Activated CD8-positive, alpha-beta memory T cell treated with anti-CD3 and anti-CD28 coated beads, Interleukin-2, amount 50 U/mL, for 24 hours (primary cell): ENCODE data around the gene TRMT44.
A peak's percentile ranks its signal among the peaks of the same experiment; 100 is the strongest.
"Not testable (repeated sequence)": the region's sequence is repeated elsewhere in the genome, so short reads cannot be mapped to it uniquely, and the experiment has no call there.

Experiments used
- DNase-seq: peaks from one replicate; pipeline ENCODE4 v3.0.0-alpha.2; 2020; ENCODE audit errors: extremely low read depth

The TRMT44 gene

DNA sequence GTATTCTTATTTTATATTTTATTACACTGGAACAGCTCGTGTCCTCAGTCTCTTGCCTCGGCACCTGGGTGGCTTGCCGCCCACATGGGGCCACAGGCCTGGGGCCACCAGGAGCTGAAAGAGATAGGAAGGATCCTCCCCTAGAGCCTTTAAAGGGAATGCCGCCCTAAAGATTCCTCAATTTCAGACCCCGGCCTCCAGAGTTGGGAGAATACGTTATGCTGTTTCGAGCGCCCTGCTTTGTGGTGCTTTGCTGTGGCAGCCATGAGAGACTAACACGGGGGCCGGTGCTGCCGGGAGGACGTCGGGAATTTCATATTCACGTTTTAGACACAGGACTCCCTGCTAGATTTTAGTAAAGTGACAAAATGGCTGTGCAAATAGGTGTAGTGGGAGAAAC, 33.3 kb upstream of the TRMT44 start:
- no peak for DNase-seq

GRCh38 chr4:8407756-8408155, 32.8 kb upstream of the TRMT44 start:
- DNase-seq: no peak

DNA sequence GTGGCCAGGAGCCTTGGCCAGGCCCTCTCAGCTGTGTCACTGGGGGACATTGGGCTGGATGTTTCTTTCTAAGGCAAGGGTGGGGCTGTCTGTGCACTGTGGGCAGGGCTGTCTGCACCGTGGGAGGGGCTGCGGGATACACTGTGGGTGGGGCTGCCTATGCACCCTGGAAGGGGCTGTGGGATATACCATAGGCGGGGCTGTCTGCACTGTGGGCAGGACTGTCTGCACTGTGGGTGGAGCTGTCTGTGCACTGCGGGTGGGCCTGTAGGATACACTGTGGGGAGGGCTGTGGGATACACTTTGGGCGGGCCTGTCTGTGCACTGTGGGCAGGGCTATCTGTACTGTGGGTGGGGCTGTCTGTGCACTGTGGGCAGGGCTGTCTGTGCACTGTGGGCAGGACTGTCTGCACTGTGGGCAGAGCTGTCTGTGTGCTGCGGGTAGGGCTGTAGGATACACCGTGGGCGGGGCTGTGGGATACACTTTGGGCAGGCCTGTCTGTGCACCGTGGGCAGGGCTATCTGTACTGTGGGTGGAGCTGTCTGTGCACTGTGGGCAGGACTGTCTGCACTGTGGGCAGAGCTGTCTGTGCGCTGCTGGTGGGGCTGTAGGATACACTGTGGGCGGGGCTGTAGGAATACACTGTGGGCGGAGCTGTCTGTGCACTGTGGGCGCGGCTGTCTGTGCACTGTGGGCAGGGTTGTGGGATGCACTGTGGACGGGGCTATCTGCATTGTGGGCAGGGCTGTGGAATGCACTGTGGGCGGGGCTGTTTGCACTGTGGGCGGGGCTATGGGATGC, 31.1 kb upstream of the TRMT44 start:
- no peak for DNase-seq

DNA sequence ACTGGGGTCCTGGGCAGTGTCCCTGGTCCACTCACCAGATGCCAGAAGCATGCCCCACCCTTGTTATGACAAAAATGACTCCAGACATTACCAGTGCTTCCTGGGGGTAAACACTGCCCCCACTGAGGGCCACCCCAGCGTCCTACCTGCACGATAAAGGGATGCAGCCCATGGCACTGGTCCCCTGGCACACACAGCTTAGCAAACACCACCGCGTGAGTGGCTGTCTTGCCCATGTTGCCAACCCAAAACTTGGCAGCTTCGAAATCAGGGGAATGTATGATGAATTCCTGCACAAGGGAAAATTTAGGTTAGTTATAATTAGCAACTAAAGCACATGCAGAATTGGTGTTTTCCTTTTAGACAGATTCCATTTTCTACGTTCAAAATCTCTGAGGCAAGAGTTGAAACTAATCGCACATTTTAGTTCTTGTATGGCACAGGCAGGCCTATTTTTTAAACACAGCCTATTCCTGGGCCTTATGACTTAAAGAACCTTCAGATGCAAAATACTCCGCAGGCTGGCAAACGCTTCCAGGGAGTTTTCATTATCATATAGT, 30.4 kb upstream of the TRMT44 start:
- DNase-seq: no peak

DNA sequence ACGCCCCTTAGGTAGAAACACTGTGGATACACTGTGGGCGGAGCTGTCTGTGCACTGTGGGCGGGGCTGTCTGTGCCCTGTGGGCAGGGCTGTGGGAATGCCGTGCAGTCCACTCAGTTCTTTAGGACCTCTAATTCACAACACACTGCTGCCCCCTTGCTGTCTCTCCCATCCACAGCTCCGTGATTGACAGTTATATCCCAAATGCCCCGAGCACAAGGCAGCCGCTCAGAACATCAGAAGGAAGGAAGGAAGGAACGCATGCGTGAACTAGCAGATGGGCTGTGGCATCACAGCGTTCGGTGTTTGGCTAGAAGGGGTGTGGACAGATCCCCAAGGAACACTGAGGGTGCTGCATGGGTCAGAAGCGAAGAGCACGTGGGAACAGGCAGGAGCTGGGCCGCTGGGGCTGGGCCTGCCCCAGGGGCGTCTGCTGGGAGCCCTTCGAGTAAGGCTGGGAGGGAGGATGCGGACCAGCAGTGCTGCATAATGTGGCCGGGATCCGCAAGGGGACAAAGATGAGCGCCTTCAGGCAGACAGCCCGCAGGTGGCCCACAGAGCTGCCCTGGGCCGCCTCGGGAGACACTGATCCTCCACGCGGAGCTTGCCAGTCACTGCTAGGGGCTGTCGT, 29.8 kb upstream of the TRMT44 start:
- DNase-seq: no peak

DNA sequence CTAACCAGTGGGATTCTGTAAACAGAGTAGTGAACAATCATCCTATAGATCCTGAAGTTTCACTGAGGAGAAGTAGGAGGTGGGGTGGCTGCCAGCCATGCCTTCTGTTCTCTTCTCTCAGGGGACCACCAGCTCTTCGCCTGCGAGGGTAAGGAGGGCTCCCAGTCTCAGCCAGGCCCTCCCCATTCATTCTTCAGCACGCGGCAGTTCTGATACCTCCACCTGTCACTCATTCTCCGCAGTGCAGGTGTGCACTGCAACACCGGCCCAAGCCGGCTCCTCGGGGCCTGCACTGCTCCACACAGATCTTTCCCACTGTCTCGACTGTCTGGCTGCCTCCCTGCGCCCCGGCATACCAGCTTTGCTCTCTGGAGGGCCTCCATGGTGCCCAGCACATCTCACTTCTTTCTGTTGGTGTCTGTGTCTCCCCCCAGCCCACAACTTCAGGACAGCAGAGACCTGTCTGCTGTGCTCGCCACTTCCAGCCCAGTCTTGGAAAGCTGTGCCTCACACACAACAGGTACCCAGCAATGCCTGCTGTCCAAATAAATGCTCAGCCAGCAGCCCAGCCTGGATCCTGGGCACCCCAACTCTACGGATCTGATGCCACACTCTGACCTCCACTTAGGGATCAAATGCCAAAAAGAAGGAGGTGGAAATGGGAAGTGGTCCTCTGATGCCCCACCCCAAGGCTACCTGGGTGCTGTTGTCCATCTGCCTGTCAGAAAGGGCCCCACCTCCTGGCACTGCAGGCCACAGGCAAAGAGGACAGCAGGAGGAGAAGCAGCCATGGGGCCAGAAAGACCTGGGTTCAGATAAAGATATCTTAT, 29.0 kb upstream of the TRMT44 start:
- DNase-seq: no peak

DNA sequence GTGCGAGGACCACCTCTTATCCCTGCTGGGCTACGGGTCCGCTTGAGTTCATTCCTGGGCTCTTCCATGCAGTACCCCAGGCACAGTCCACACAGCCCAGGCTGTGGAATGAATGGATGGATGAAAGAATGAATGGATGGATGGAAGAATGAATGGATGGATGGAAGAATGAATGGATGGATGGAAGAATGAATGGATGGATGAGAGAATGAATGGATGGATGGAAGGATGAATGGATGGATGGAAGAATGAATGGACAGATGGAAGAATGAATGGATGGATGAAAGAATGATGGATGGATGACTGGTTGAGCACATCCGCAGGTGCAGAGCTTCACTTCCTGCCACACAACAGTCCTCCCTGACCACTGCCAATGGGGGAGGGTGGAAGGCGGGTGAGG, 28.3 kb upstream of the TRMT44 start:
- DNase-seq: no peak

DNA sequence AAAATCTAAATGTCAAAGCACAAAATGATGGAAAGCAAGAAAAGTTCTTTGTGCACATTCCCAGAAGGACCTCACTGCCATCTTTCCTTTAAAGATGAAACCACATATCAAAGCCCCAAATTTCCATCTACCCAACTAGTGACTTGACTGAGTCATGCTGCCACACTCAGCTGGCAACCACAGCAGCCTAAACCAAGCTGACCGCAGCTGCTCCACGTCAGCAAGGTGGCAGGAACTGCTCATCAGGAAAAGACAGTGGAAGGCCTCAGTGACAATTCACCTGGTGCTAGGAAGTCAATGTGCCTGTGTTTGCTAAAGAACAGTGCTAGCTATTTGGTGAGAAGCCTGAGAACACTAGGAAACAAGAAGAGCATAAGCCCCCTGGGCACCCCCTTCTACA, 26.2 kb upstream of the TRMT44 start:
- no peak for DNase-seq

DNA sequence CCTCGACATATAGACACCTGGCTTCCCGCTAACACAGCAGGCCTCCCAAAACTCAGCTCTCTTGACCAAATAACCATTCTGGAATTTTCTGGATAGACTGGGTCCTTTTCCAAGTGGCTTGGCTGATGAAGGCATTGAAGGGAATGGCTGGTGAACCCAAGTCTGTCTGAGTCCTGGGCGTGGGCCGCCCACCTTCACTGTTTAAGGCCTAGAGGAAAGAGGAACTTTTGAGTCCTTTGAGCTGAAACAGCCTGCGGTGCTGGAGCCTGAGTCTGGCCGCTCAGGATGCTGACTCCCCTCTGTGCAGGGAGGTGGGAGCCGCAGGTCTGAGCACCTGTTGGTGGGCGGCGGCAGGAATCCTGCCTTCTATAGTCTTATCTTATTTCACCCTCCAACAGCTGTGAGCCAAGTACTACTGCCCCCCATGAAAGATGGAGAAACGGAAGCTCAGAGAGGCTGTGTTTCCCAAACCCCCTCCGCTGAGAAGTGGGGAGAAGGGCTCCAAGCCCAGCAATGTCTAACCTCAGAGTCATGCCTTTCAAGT, 23.4 kb upstream of the TRMT44 start:
- DNase-seq: no peak

DNA sequence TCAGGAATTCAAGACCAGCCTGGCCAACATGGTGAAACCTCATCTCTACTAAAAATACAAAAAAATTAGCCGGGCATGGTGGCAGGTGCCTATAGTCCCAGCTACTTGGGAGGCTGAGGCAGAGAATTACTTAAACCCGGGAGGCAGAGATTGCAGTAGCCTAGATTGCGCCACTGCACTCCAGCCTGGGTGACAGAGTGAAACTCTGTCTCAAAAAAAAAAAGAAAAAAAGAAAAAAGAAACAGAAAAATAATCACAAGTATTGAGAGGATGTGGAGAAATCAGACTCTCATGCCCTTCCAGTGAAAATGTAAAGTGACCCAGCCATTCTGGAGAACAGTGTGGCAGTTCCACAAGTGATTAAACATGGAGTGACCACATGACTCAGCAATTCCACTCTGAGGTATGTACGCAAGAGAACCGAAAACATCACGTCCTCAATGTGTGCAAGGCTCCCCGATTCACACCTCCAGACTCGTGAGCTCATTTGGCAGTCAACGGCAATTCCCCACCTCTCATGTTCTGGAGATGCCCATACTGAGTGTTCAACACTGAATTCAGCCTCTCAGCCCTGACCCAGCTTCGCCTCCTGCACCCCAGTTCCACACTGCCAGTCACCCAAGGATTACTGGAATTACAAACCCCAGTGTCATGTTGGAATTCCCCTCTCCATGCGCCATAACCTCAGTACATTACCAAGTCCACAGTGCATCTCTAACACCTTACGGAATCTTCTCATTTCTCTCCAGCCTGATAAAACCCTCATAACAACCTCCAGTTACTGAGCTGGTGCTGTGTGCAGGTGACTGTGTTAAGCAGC, 21.1 kb upstream of the TRMT44 start:
- peak; percentile 37 for DNase-seq

- DNase-seq: not testable (repeated sequence)
Measured at GRCh38 chr4:8420151-8420550, 20.4 kb upstream of the TRMT44 start.

DNA sequence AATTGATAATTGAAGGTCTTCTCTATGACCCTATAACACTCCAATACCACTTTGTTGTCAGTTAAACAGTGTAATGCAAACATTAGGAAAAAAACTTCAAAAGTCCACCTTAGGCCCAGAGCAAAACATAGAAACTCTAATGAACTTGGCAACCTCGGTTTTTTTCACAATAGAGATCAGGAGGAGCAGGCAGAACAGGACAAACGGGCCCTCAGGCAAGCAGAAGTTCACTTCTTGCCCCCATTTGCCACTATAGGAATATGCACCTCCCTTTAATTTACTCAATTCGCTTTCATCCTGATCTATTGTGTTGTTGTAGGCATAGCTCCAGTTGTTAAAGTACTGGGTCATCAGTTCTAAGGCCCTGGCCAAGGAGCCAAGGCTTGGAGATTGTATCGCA, 18.2 kb upstream of the TRMT44 start:
- no peak for DNase-seq

DNA sequence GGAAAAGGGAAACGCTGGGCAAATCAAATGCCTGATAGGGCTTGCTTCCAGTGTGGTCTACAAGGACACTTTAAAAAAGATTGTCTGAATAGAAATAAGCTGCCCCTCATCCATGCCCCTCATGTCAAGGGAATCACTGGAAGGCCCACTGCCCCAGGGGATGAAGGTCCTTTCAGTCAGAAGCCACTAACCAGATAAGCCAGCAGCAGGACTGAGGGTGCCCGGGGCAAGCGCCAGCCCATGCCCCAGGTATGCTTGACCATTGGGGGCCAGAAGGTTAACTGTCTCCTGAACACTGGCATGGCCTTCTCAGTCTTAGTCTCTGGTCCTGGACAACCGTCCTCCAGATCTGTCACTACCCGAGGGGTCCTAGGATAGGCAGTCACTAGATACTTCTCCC, 17.8 kb upstream of the TRMT44 start:
- DNase-seq: no peak

- DNase-seq: no peak
Measured at GRCh38 chr4:8427262-8427661, 13.3 kb upstream of the TRMT44 start.

- no peak for DNase-seq
Measured at GRCh38 chr4:8427761-8428287, 12.8 kb upstream of the TRMT44 start.

DNA sequence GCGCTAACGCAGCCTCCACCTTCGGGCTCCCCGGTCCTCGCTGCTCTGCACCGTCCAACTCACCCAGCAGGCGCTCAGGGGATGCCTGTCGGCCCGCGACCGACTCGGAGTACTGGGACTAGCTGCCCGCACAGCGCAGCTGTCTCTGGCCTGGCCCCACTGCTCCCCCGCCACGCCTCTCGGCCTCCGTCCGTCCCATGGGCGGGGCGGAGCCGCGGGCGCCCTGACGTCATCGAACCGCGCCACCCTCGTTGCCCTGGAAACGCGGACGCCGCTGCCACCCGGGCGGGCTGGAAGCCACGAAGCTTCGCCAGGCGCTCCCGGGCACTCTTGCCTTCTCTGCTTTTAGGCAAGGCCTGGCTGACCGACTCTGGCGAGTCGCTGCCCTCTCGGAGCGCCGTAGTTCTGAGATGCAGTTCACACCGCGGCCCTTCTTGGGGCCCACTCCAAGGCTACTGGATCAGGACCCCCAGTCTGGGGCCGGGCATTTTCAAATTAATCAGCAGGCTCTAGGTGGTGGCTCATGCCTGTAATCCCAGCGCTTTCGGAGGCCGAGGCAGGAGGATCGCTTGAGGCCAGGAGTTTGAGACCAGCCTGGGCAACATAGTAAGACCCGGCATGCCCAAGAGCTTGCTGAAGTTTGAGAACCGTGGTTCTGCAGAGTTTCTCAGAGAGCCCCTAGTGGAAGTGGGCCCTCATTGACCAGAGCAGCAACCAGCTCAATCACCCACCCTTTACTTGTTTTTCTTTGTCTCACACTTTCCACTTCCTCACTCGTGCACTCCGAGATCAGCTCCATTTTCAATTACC, 12.1 kb upstream of the TRMT44 start:
- DNase-seq: peak; percentile 72

DNA sequence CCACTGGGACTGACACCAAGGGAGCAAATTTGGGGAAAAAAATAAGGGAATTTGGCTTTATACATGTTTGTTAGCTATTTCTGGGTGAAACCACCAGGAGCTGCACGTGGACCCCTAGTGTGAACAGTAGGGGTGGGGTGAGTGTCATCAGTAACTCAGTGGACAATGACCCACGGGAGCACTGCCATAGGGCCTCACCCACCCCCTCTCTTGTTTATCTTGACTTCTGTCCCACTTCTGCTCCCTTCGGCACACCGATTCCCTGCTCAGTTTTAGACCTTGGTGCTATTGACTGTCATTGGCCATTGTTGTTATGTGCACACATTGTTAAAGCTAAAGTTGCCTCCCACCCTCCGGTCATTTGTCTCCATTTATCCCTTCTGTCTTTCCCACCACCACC, 9.0 kb upstream of the TRMT44 start:
- DNase-seq: no peak

DNA sequence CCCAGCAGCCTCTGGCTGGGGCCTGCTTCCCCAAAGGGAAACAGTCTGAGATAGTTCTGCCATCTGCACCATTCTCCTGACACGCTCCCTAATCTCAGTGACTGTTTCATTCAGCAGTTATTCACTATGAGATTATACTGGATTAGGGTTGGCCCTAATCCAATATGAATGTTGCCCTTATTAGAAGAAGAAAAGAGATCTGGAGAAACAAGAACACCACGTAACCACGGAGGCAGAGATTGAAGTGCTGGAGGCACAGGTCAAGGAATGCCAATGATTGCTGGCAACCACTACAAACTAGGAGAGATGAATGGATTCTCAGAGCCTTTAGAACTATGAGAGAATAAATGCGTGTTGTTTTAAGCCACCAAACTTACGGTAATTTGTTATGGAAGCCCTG, 7.4 kb upstream of the TRMT44 start:
- no peak for DNase-seq

DNA sequence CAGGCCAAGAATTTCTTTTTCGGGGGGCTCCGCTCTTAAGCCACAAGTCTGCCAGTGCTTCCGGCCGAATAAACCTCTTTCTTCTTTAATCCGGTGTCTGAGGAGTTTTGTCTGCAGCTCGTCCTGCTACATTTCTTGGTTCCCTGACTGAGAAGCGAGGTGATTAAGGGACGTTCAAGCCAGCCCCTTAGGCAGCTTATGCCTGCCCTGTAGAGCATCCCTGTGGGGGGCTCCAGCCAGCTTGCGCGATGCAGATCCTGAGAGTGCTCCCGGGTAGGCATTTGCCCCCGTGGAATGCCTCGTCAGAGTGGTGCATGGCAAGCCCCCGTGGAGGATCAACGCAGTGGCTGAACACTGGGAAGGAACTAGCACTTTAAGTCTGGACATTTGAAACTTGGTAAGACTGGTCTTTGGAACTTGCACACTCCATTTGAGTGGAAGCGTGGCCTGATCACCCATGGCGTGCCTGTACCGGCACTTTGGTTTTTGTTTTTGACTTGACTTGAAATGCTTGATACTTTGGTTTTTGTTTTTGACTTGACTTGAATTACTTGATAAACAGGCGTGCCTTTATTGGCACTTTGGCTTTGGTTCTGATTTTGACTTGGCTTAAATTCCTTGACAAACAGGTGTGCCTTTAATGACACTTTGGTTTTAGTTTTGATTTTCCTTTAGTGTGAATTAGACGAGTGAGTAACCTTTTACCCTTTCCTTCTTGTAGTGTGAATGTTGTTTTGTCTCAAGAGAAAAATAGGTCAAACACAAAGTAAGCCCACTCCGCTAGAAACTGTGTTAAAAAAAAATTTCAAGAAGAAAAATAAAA, 6.1 kb upstream of the TRMT44 start:
- no peak for DNase-seq
